SHP77 (cell line): ENCODE results near the gene MBD3.
"Not testable (repeated sequence)": the region's sequence is repeated elsewhere in the genome, so short reads cannot be mapped to it uniquely, and the experiment has no call there.

ENCODE experiments used
- DNase-seq, 2 experiments: peaks; one replicate each; lab custom pipeline; 2025; lab: John Stamatoyannopoulos, UW

The MBD3 gene

DNA sequence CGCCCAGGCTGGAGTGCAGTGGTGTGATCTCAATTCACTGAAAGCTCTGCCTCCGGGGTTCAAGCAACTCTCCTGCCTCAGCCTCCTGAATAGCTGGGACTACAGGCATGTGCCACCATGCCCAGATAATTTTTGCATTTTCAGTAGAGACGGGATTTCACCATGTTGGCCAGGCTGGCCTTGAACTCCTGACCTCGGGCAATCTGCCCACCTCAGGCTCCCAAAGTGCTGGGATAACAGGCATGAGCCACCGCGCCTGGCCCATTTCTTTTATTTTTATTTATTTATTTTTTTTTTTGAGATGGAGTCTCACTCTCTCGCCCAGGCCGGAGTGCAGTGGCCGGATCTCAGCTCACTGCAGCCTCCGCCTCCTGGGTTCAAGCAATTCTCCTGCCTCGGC is 52.9 kb downstream of the MBD3 start:
- not testable (repeated sequence) for DNase-seq

DNA sequence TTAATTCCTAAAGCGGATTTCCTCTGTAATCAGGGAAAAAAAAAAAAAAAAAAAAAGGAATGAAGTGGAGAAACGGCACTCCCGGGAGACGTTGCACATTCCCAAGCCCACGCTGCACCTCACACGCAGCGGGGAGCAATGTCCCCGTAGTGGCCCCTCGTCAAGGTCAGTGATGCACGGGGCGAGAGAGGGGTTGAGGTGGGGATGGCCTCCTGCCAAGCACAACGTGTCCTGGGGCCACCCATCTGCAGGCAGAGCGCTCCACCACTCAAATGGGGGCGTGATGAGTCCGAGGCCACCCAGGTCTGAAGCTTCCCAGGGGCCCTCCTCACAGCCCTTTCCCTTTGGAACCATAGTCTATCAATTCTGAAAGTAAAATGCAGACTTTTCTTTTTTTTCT is 53.7 kb downstream of the MBD3 start:
- no peak for DNase-seq

DNA sequence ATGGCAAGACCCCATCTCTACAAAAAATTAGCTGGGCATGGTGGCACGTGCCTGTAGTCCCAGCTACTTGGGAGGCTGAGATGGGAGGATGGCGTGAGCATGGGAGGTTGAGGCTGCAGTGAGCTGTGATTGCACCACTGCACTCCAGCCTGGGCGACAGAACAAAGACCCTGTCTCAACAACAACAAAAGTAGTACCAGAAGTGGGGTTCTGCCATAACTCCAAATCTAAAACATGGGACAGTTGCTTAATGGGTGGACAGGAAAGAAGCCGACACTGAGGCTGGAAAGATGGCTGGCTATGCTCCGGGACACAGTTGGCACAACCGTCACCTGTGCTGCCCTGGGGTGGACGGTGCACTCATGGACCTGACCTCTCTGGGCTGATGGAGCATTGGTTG is 57.0 kb downstream of the MBD3 start:
- not testable (repeated sequence) for DNase-seq

DNA sequence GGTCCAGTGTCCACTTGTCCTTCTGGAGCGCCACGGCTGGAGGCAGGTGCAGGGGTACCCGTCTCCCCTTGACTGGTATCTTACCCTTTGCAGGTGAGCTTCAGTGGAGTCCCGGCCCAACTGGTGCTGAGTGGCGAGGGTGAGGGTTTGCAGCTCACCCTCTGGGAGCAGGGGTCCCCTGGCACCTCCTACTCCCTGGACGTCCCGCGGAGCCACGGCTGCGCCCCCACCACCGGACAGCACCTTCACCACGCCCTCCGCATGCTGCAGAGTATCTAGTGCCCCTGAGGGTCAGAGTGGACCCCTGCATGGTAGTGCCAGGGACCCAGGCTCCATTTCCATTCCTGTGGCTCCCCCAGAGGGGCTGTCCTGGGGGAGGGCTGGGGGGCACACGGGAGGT is 57.7 kb downstream of the MBD3 start:
- no peak for DNase-seq

DNA sequence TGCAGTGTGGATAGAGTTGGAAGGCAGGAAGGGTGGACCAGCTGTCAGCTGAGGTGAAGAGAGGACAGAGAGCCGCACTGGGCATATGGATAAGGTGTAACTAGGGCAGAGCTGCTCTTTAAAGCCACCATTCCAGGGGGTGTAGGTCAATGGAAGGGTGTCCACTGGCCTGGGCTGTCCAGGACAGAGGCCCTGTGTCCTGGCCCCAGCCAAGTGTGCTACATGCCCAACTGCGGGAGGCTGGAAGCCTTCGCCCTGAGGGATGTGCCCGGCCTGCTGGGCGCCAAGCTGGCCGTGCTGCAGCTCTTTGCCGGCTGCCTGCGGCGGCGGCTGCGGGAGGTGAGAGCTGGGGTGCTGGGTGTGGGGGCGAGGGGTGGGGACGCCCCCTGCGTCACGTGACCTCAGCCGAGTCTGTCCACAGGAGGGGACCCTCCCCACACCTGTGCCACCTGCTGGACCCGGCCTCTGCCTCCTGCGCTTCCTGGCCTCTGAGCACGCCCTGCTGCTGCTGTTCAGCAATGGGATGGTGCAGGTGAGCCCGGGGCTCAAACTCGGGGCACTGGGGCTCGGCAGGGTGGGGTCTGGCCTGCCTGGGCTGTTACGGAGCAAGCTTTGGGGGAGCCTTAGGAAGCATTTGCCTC is 59.0 kb downstream of the MBD3 start:
- DNase-seq: no peak

DNA sequence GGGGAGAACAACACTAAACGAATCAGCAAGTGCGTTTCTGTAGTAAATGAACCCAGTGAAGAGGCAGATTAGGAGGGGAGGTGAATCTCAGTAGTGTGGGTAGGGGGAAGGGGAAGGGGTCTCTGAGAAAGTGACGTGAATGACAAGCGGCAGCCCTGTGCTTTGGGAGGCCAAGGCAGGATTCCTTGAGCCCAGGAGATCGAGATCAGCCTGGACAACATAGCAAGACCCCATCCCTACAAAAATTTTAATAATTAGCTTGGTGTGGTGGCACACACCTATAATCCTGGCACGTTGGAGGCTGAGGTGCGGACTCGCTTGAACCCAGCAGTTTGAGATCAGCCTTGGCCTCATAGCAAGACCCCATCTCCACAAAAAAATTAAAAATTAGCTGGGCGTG is 60.7 kb downstream of the MBD3 start:
- no peak for DNase-seq

DNA sequence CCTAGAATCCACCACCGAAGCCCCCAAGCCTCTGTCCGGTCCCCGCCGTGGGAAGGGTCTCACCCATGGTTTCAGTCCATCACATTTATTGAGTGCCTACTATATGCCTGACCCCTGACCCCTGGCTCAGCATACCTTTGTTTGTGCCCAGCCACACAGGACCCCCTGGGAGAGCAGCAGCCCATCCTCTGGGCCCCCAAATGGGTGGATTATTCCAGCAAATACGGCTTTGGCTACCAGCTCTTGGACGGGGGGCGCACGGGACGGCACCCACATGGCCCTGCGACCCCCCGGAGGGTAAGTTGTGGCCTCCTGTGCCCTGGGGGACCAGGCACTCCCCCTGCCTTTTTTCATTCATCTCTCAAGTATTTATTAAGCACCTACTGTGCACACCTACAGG is 61.1 kb downstream of the MBD3 start:
- DNase-seq: no peak

DNA sequence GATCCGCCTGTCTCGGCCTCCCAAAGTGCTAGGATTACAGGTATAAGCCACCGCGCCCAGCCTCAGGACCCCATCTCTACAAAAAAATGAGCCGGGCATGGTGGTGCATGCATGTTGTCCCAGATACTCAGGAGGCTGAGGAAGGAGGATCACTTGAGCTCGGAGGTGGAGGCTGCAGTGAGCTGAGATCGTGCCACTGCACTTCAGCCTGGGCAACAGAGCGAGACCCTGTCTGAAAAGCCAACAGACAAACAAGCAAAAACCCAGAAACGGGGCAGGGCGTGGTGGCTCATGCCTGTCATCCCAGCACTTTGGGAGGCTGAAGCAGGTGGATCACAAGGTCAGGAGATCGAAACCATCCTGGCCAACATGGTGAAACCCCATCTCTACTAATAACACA is 61.8 kb downstream of the MBD3 start:
- not testable (repeated sequence) for DNase-seq

DNA sequence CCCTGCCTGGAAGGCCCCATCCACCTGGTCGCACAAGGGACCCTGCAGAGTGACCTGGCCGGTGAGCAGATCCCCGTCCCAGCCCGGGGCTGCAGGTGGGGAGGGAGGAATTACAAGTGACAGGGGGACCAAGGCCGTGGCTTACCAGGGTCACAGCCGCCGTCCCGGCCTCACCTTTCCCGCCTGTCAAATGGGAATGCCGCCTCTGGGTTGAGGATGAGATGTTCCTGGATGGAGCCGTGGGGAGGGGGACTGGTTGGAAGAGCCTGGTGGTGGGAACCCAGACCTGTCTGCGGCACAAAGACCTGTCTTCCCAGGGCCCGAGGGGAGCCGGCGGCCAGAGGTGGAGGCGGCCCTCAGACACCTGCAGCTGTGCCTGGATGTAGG is 63.2 kb downstream of the MBD3 start:
- DNase-seq: no peak

DNA sequence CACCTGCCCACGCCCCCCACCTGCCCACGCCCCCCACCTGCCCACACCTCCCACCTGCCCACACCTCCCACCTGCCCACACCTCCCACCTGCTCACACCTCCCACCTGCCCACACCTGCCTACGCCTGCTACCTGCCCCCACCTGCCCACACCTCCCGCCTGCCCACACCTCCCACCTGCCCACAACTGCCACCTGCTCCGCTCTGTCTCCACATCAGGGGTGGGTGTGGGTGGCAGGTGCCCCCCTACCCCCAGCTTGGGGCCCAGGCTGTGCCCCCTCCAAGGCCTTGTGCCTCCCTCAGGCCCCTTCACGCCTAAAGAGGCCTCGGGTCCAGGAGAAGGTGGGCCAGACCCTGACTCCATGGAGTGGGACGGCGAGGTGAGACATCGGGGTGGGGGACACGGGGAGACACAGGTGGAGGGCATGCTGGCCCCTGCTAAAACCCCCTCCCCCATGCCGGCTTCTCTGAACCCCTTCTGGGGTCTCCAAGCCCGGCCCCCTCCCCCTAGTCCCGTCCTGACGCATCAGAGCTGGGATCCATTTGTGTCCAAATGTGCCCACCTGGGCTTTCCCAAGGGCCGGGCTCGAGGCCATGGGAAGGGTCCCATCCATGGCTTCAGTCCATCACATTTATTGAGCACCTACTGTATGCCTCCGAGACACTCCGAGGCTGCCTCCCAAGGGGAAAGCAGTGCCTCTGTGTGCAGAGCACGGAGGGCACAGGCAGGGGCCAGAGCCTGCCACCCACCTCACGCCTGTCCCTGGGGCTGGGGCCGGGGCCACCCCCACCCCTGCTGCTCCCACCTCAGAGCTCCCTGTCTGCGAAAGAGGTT is 63.9 kb downstream of the MBD3 start:
- no peak for DNase-seq

DNA sequence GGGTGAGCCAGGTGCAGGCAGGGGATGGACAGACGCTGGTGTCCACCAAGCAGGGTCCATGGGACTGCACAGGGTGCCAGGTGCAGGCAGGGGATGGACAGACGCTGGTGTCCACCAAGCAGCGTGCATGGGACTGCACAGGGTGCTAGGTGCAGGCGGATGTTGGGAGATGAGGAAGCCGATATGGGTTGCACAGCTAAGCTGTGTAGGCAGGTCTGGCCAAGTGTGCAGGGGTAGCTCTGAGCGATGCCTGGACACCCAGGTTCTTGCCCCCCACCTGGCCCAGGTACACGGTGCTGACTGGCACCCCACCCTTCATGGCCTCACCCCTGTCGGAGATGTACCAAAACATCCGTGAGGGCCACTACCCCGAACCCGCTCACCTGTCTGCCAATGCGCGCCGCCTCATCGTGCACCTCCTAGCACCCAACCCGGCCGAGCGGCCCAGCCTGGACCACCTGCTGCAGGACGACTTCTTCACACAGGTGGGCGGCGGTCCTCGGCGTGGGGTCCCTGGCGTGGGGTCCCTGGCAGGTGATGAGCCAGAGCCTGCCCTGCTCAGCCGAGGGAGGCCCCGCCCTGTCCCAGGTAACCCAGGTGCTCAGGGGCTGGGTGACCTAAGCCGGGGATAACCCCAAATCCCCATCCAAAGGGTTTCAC is 64.9 kb downstream of the MBD3 start:
- DNase-seq: no peak

DNA sequence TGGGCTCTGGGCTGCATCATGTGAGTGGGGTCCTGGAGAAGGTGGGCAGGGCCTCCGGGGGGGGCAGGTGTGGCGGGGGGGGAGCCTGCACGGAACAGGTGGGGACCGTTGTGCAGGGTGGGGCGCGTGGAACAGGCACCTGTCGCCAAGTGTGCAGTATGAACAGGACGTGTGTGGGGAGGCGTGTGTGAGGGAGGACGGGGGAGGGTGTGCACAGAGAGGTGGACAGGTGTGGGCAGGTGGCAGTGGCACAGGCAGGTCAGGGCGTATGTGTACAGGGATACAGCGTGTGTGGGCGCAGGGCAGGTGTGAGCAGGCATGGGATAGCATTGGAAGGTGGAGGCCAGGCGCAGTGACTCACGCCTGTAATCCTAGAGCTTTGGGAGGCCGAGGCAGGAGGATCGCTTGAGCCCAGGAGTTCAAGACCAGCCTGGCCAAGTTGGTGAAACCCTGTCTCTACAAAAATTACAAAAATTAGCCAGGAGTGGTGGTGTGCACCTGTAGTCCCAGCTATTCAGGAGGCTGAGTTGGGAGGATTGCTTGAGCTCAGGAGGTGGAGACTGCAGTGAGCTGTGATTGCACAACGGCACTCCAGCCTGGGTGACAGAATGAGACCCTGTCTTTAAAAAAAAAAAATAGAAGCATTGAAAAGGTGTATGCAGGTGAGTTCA is 65.6 kb downstream of the MBD3 start:
- no peak for DNase-seq

DNA sequence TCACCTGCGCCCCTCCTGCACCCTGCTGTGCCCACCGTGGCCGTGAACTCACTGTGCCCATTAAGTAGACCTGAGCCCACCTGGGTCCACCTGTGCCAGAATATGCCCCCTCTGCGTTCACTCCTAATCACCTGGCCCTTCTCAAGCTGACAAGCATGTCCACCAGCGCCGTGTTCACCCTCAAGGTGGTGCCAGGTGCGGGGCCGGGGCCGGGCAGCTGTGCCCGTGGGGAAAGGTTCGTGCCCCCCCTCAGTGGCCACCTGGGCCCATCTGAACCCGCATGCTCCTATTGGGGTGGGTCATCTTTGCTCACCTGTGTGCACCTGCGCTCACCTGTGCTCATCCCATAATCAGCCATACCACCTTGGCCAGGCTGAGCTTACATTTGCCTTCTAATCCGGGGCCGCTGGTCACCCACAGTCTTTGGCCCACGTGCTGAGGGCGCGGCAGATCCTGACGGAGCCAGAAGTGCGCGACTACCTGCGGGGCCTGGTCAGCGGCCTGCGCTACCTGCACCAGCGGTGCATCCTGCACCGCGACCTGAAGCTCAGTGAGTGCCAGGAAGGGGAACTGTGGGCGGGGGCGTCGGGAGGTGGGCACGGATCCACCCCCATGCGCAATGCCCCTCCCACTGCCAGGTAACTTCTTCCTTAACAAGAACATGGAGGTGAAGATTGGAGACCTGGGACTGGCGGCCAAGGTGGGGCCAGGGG is 66.4 kb downstream of the MBD3 start:
- no peak for DNase-seq

DNA sequence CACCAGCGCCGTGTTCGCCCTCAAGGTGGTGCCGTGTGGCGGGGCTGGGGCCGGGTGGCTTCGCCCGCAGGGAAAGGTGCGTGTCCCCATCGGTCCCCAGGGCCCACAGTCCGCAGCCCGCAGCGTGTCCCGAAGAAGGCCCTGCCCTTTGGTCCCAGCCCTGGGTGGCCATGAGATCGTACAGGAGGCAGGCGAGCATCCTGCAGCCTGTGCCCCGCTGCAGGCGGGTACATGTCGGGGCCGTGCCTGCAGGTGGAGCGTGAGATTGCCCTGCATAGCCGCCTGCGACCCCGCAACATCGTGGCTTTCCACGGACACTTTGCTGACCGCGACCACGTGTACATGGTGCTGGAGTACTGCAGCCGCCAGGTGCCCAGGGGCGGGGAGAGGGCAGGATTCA is 67.3 kb downstream of the MBD3 start:
- DNase-seq: no peak

DNA sequence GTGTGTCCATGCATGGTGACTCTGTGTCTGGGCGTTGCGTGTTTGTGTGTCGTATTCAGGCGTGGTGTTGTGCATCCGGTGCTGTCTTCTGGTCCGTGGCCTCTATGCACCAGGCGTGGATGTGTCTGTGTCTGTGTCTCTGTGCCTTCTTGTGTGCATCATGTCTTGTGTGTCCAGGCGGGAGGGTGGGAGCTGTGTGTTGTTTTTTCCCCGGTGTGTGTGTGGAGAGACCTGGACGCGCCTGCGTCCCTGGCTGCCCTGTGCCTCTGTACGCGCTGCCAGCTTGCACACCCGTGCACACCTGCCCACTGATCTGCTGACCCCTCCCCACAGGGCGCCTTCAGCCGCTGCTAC is 67.7 kb downstream of the MBD3 start:
- no peak for DNase-seq

DNA sequence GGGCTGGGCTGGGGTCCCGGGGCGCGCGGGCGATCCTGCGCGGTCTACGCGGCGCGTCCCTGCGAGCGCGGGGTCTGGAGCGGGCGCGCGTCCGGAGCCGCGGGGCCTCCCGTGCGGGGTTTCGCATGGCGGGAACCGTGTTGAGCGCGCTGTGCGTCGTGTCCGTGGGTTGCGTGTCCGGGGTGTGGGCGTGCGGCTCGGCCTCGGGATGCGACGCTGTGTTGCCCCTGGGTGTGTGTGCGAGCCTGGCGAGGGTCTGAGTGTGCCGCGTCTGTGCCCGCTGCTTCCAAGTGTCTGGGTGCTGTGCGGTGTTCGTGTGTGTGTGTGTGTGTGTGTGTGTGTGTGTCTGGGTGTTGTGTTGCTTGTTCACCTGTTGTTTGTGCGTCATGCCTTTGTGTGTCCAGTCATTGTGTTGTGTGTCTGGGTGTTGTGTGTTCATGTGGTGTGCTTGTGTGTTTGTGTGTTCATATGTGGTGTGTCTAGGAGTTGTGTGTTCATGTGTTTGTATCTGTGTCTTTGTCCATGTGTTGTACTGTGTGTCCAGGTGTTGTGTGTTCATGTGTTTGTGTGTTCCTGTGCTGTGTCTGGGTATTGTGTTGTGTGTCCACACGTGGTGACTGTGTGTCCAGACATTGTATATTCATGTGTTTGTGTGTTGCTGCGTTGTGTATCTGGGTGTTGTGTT is 68.2 kb downstream of the MBD3 start:
- DNase-seq: no peak
